Esophagus muscularis mucosa (tissue), 4 donors: ENCODE measurements around the gene ZDHHC20. TPM values are rescaled to one million over a fixed set of nuclear protein-coding genes. Genes with fewer than 3 reads are reported as not detected.

Experiments
- DNase-seq: peaks from one replicate; pipeline ENCODE4 v3.0.0-alpha.2; 2017; ENCODE audit errors: extremely low spot score
- H3K27ac ChIP-seq, 4 donors: fragments of 200-600 bp; sonication (generic); replicated peaks in 1 of 4; 1 replicate in 3 of 4; 2 replicates in 1 of 4; pipeline ENCODE4 v1.5.1; 2016 to 2019; ENCODE audit warnings: mild to moderate bottlenecking in 1 of 4
- H3K27me3 ChIP-seq, 4 donors: fragments of 200-600 bp; sonication (generic); one replicate each; pipeline versions ENCODE4 v1.5.1 to v1.6.0; 2016 to 2019
- H3K36me3 ChIP-seq, 4 donors: fragments of 200-600 bp; sonication (generic); one replicate each; pipeline ENCODE4 v1.5.1; 2016 to 2019
- H3K4me1 ChIP-seq, 4 donors: fragments of 200-600 bp; sonication (generic); one replicate each; pipeline ENCODE4 v1.5.1; 2016 to 2019
- H3K4me3 ChIP-seq, 4 donors: fragments of 200-600 bp; sonication (generic); 1 replicate in 2 of 4; 2 replicates in 2 of 4; pipeline ENCODE4 v1.5.1; 2016 to 2019; ENCODE audit warnings: mild to moderate bottlenecking in 4 of 4, moderate library complexity in 1 of 4
- H3K9me3 ChIP-seq, 4 donors: fragments of 200-600 bp; sonication (generic); 1 replicate in 3 of 4; 2 replicates in 1 of 4; pipeline ENCODE4 v1.5.1; 2016 to 2019
- CTCF ChIP-seq, 3 experiments: fragments of 200-600 bp in 2 of 3; fragments of 450-650 bp in 1 of 3; sonication (generic) in 2 of 3; IDR thresholded peaks; one replicate each; pipeline ENCODE4 v1.5.1; 2017 to 2019; ENCODE audit warnings: antibody characterized with exemption in 3 of 3, mild to moderate bottlenecking in 2 of 3, moderate library complexity in 1 of 3
- EP300 ChIP-seq: sonication (generic); formaldehyde crosslinking; IDR thresholded peaks from one replicate; pipeline ENCODE4 v1.6.1; 2017; ENCODE audit warnings: antibody characterized with exemption
- POLR2A ChIP-seq: fragments of 450-650 bp; IDR thresholded peaks from one replicate; pipeline ENCODE4 v1.6.1; 2017; ENCODE audit warnings: antibody characterized with exemption, moderate library complexity, mild to moderate bottlenecking, low read depth
- POLR2AphosphoS5 ChIP-seq, 2 donors: sonication (generic); formaldehyde crosslinking; IDR thresholded peaks; one replicate each; pipeline ENCODE4 v1.6.1; 2017; ENCODE audit warnings: antibody characterized with exemption in 2 of 2
- WGBS: methylation state at CpG from one replicate; pipeline ENCODE4 v1.1.5; 2018; 5-methylcytosine and 5-hydroxymethylcytosine counted together
- intact Hi-C: fragments of 100-400 bp; cut with DNase I; formaldehyde crosslinking; loops from one replicate; pipeline ENCODE4 v1.15.1; 2023
- total RNA-seq, 4 donors: library from RNA; depleted of rRNA; stranded (reverse); fragments of >200 nt; gene quantifications; one replicate each; pipeline versions ENCODE4 v1.1.0 to v1.2.1, GENCODE V29; 2016

Gene ZDHHC20
- total RNA-seq, 4 donors from 2014 or later, result 47.4 to 53.3 (median 50.2) TPM

GRCh38 chr13:21344662-21345176, 114.4 kb downstream of the ZDHHC20 start:
- WGBS, result 65% methylated on average over 7 of the region's 9 CpGs
- DNase-seq, result no peak
- Histone ChIP-seq H3K36me3 (no peaks in the 10 kb centered on the region), H3K27ac (no peak overlapping the region), H3K4me1 (no peaks in the 10 kb centered on the region), H3K9me3 (no peaks in the 10 kb centered on the region), H3K27me3 (no peaks in the 10 kb centered on the region), H3K4me3 (no peak overlapping the region)
- intact Hi-C loops, result no loop called here
- no peak for TF ChIP-seq POLR2A
- no peak for TF ChIP-seq CTCF (IDR thresholded peaks at IDR 0.05)

GRCh38 chr13:21343659-21344058, 115.4 kb downstream of the ZDHHC20 start:
- 91% methylated on average over 4 of the region's 4 CpGs for WGBS
- intact Hi-C loops, result no loop called here

GRCh38 chr13:21342699-21343442, 116.2 kb downstream of the ZDHHC20 start:
- H3K4me3 ChIP-seq, result no peak overlapping the region
- intact Hi-C loops, result no loop called here
- H3K9me3 ChIP-seq, result no peaks in the 10 kb centered on the region
- 72% methylated on average over 4 of the region's 5 CpGs for WGBS
- H3K27me3 ChIP-seq, result no peaks in the 10 kb centered on the region
- no peak overlapping the region for H3K27ac ChIP-seq
- H3K36me3 ChIP-seq, result no peaks in the 10 kb centered on the region
- TF ChIP-seq CTCF (IDR thresholded peaks at IDR 0.05) (no peak), POLR2A (no peak), POLR2AphosphoS5 (IDR thresholded peaks at IDR 0.05) (no peak), EP300 (no peak)
- H3K4me1 ChIP-seq, result no peaks in the 10 kb centered on the region
- DNase-seq, result no peak

More at GRCh38 chr13:21343659-21344058, 115.4 kb downstream of the ZDHHC20 start:
- TF ChIP-seq CTCF (IDR thresholded peaks at IDR 0.05) (no peak), POLR2AphosphoS5 (IDR thresholded peaks at IDR 0.05) (no peak), POLR2A (no peak), EP300 (no peak)
- DNase-seq, result no peak
- Histone ChIP-seq H3K4me1 (no peaks in the 10 kb centered on the region), H3K27me3 (no peaks in the 10 kb centered on the region), H3K4me3 (no peak overlapping the region), H3K9me3 (no peaks in the 10 kb centered on the region), H3K27ac (no peak overlapping the region), H3K36me3 (no peaks in the 10 kb centered on the region)

GRCh38 chr13:21341637-21342422, 117.3 kb downstream of the ZDHHC20 start:
- WGBS, result 83% methylated on average over 11 of the region's 19 CpGs
- intact Hi-C loops, result no loop called here
- Histone ChIP-seq H3K9me3 (no peaks in the 10 kb centered on the region), H3K4me3 (no peak overlapping the region), H3K36me3 (no peaks in the 10 kb centered on the region), H3K27me3 (no peaks in the 10 kb centered on the region), H3K4me1 (no peaks in the 10 kb centered on the region), H3K27ac (no peak overlapping the region)
- no peak for TF ChIP-seq POLR2A
- DNase-seq, result no peak

GRCh38 chr13:21338639-21339278, 120.3 kb downstream of the ZDHHC20 start:
- no peak for DNase-seq
- intact Hi-C loops, result no loop called here
- peaks cover 0 to 5% (median 2%) of the 10 kb centered on the region in 4 donors for H3K9me3 ChIP-seq
- 40% methylated on average over 4 of the region's 4 CpGs for WGBS
- no peaks in the 10 kb centered on the region for H3K27me3 ChIP-seq
- H3K4me1 ChIP-seq, result no peaks in the 10 kb centered on the region
- H3K36me3 ChIP-seq, result no peaks in the 10 kb centered on the region
- H3K4me3 ChIP-seq, result no peak overlapping the region
- H3K27ac ChIP-seq, result no peak overlapping the region
- no peak for TF ChIP-seq CTCF (IDR thresholded peaks at IDR 0.05)
- TF ChIP-seq EP300, result no peak
- TF ChIP-seq POLR2AphosphoS5 (IDR thresholded peaks at IDR 0.05), result no peak
- no peak for TF ChIP-seq POLR2A
